Upper lobe of left lung (tissue), 4 donors: ENCODE data around the gene TOPAZ1.

Experiments used
- EP300 ChIP-seq, 4 donors: sonication (generic); formaldehyde crosslinking; IDR thresholded peaks; one replicate each; pipeline ENCODE4 v1.5.1; 2017; ENCODE audit warnings: antibody characterized with exemption in 4 of 4, control low read depth in 2 of 4
- POLR2A ChIP-seq, 4 donors: fragments of 450-650 bp; IDR thresholded peaks; one replicate each; pipeline ENCODE4 v1.5.1; 2016 to 2017; ENCODE audit warnings: antibody characterized with exemption in 4 of 4, mild to moderate bottlenecking in 2 of 4

DNA sequence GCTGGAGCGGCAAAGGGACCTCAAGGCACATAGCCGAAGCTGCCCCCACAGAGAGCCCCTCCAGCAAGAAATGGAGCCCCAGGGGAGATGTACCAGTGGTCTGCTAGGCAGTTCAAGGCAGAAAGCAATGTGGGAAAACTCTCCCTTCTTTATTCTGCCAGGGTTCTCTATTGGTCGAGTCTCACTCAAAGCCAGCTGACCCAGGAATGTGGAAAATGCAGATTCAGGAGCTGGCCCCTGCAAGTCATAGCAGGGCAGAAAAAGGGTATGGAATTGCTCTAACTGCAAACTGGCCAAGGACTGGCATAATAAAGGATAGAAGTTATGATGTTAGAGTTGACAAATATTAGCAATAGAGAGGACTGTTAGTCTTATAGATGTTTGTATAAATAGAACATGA is 4.0 kb upstream of the TOPAZ1 start:
- TF ChIP-seq POLR2A (IDR thresholded peaks at IDR 0.05), result no peak
- TF ChIP-seq EP300 (IDR thresholded peaks at IDR 0.05), result no peak
